HepG2 (cell line): ENCODE measurements around the gene PSMC5. TPM values are rescaled to one million over a fixed set of nuclear protein-coding genes. Genes with fewer than 3 reads are reported as not detected.

Experiments used
- ETV5 ChIP-seq: IDR thresholded peaks from 2 replicates; pipeline ENCODE4 v1.6.1; 2018; ENCODE audit warnings: missing biosample characterization, missing genetic modification reagents, inconsistent platforms, borderline replicate concordance
- GABPA ChIP-seq, 2 experiments: IDR thresholded peaks; 2 replicates each; pipeline ENCODE4 v1.6.1; 2011 to 2016; ENCODE audit warnings: low read depth in 2 of 2, low read length in 1 of 2, missing biosample characterization in 1 of 2, missing genetic modification characterization in 1 of 2
- GLMP ChIP-seq: sonication (generic); formaldehyde crosslinking; IDR thresholded peaks from 2 replicates; pipeline ENCODE4 v1.9.0; 2021; ENCODE audit warnings: missing genetic modification reagents, mild to moderate bottlenecking, borderline replicate concordance
- GZF1 ChIP-seq: sonication (generic); formaldehyde crosslinking; IDR thresholded peaks from 2 replicates; pipeline ENCODE4 v1.5.1; 2020; ENCODE audit warnings: mild to moderate bottlenecking, missing genetic modification reagents
- HOXD1 ChIP-seq: sonication (generic); formaldehyde crosslinking; IDR thresholded peaks from 2 replicates; pipeline ENCODE4 v1.5.0; 2020; ENCODE audit warnings: missing genetic modification reagents
- IRX3 ChIP-seq: sonication (generic); formaldehyde crosslinking; IDR thresholded peaks from 2 replicates; pipeline ENCODE4 v1.8.1; 2023; ENCODE audit warnings: mild to moderate bottlenecking, low read depth, missing genetic modification reagents, borderline replicate concordance
- JDP2 ChIP-seq: sonication (generic); formaldehyde crosslinking; IDR thresholded peaks from 2 replicates; pipeline ENCODE4 v1.8.1; 2022; ENCODE audit warnings: missing genetic modification reagents, borderline replicate concordance
- NFE2L1 ChIP-seq: sonication (generic); formaldehyde crosslinking; IDR thresholded peaks from 2 replicates; pipeline ENCODE4 v1.4.0; 2020; ENCODE audit warnings: missing genetic modification reagents, mild to moderate bottlenecking, borderline replicate concordance
- PBX2 ChIP-seq: IDR thresholded peaks from 2 replicates; pipeline ENCODE4 v1.6.1; 2016; ENCODE audit warnings: control low read depth
- PHF8 ChIP-seq: sonication (generic); formaldehyde crosslinking; IDR thresholded peaks from 2 replicates; pipeline ENCODE4 v1.5.0; 2020; ENCODE audit warnings: missing genetic modification reagents
- RARA ChIP-seq: IDR thresholded peaks from 2 replicates; pipeline ENCODE4 v1.6.1; 2016; ENCODE audit warnings: missing genetic modification reagents, missing compliant biosample characterization
- SNAPC5 ChIP-seq: sonication (generic); formaldehyde crosslinking; IDR thresholded peaks from 2 replicates; pipeline ENCODE4 v1.8.1; 2023; ENCODE audit warnings: mild to moderate bottlenecking, missing genetic modification reagents, borderline replicate concordance
- TRAFD1 ChIP-seq: sonication (generic); formaldehyde crosslinking; IDR thresholded peaks from 2 replicates; pipeline ENCODE4 v1.5.1; 2020; ENCODE audit warnings: missing genetic modification reagents, mild to moderate bottlenecking, borderline replicate concordance
- ZFP82 ChIP-seq: sonication (generic); formaldehyde crosslinking; IDR thresholded peaks from 2 replicates; pipeline ENCODE4 v1.5.1; 2020; ENCODE audit warnings: mild to moderate bottlenecking, missing genetic modification reagents, borderline replicate concordance
- ZNF674 ChIP-seq: sonication (generic); formaldehyde crosslinking; IDR thresholded peaks from 2 replicates; pipeline ENCODE4 v1.5.0; 2020; ENCODE audit warnings: low read depth, mild to moderate bottlenecking, missing genetic modification reagents
- ZNF687 ChIP-seq: sonication (generic); formaldehyde crosslinking; IDR thresholded peaks from 2 replicates; pipeline ENCODE4 v1.5.1; 2020; ENCODE audit warnings: mild to moderate bottlenecking, missing genetic modification reagents, moderate library complexity
- ZNF737 ChIP-seq: sonication (generic); formaldehyde crosslinking; IDR thresholded peaks from 2 replicates; pipeline ENCODE4 v1.5.0; 2020; ENCODE audit warnings: missing genetic modification reagents, mild to moderate bottlenecking, borderline replicate concordance
- ZNF784 ChIP-seq: sonication (generic); formaldehyde crosslinking; IDR thresholded peaks from 2 replicates; pipeline ENCODE4 v1.5.1; 2020; ENCODE audit warnings: missing genetic modification reagents, mild to moderate bottlenecking, borderline replicate concordance
- polyA plus RNA-seq, 8 experiments: library from polyadenylated mRNA; depleted of rRNA in 3 of 8; stranded (reverse) in 7 of 8; unstranded in 1 of 8; fragments of >200 nt; fragmentation: Illumina TruSeq in 4 of 8; extraction: Trizol in 4 of 8; gene quantifications; 2 replicates each; pipeline versions ENCODE4 v1.2.1 to v1.2.3, GENCODE V29; 2011 to 2016; ENCODE audit warnings: low read depth in 4 of 8, missing spikeins in 1 of 8, mixed read lengths in 1 of 8; ENCODE audit not compliant: insufficient read depth in 1 of 8
- total RNA-seq, 5 experiments: library from RNA; depleted of rRNA; stranded (reverse); fragments of >200 nt; fragmentation: Illumina TruSeq; extraction: Trizol; gene quantifications; 2 replicates each; pipeline ENCODE4 v1.2.3, GENCODE V29; 2016; ENCODE audit warnings: low read depth in 1 of 5

PSMC5 gene
- total and polyA plus RNA-seq, 2 of the 13 experiments (the other 11 are each of a cell fraction or from before 2014, with no cell fraction given): 35.3 to 128 TPM

- TF ChIP-seq ZNF687 (CRISPR knock-in tag) (peak; percentile 88), HOXD1 (peak; percentile 95), ETV5 (CRISPR knock-in tag) (peak; percentile 87), GLMP (CRISPR knock-in tag) (no peak), SNAPC5 (CRISPR knock-in tag) (peak; percentile 95), PHF8 (CRISPR knock-in tag) (peak; percentile 86), GABPA (IDR thresholded peaks at IDR 0.05; ENCODE audit: low read depth, low read length) (peak; percentile 83), GABPA (CRISPR knock-in tag; IDR thresholded peaks at IDR 0.05; ENCODE audit: low read depth) (peak; percentile 94), PBX2 (no peak), GZF1 (peak; percentile 76), IRX3 (CRISPR knock-in tag) (peak; percentile 98), ZNF784 (CRISPR knock-in tag) (peak; percentile 55), ZFP82 (CRISPR knock-in tag) (peak; percentile 91; the same call in 1 of the 2 replicates), JDP2 (CRISPR knock-in tag) (peak; percentile 91; the same call in 1 of the 2 replicates), ZNF737 (CRISPR knock-in tag) (0 out of 2 replicates have a peak, but pooled peaks have one; percentile 53), TRAFD1 (CRISPR knock-in tag) (peak; percentile 88), ZNF674 (CRISPR knock-in tag) (no peak; the same call in 1 of the 2 replicates), RARA (peak; percentile 92), NFE2L1 (CRISPR knock-in tag) (no peak)
These were observed 15.5 kb downstream of the PSMC5 start, which contains the start of gene SMARCD2 (continued) for GRCh38 chr17:63842540-63843386.
